GM19438 (cell line): Measurements from ENCODE around the gene PDPK1.

Experiments
- ATAC-seq: cut with Tn5 transposase; IDR thresholded peaks from one replicate; pipeline ENCODE4 v1.9.1; 2021; ENCODE audit warnings: low read depth; ENCODE audit not compliant: unreplicated experiment

The PDPK1 gene

DNA sequence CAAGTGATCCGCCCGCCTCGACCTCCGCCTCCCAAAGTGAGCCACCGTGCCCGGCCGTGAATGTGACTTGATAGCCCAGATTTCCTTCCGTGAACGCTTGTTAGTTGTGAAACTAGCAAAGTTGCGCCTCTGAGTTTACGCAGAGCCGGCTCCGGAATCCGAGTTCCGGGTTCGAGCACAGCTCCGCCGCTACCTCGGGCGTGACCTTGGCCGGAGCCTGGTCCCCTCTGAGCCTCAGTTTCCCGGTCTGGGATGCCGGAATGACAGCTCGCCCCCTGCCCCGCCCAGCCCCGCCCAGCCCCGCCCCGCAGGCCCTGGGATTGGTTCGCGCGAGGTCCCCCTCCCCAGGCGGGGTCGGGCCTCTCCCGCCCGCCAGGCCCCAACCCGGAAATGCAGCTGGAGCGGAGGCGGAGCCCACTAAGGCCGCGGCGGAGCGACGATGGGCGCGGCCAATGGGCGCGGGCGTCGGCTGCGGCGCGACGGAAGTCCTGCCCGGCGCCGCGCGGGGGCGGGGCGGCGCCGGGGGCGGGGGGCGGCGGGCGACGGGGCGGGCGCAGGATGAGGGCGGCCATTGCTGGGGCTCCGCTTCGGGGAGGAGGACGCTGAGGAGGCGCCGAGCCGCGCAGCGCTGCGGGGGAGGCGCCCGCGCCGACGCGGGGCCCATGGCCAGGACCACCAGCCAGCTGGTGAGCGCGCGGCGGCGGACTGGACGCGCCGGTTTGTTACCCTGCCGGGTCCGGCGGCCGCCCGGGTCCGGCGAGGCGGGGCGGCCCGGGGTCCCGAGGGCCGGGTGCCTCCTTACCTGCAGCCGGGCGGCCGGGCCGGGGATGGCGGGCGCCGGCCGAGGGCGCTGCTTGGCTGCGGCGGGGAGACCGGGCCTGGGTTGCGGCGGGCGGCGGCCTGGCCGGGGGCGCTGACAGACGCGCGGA lies at the start of gene PDPK1:
Gene PDPK1, plus strand, starts transcription at position 571 of the 929 bp plus-strand sequence. Its CDS starts 92 bp downstream, at position 663.
- peak; percentile 69 for ATAC-seq

DNA sequence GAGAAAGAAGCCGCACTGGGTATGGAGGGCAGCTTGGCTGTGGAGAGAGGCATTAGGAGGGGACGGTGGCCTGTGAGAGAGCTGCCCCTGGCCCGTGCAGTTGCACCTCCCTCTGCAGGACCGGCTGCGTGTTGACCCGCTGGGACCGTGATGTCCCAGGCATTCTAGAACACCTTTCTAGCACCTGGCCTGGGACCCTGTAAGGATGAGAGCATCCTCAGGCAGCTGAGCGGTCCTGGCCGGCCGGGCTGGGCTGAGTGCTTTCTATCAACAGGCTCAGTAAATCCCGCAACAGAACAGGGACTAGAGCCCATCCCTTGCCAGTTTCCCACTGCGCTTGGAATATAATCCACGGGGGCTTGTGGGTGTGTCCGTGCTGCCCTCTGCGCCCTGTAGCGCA lies 48.2 kb upstream of the PDPK1 start:
- no peak for ATAC-seq

DNA sequence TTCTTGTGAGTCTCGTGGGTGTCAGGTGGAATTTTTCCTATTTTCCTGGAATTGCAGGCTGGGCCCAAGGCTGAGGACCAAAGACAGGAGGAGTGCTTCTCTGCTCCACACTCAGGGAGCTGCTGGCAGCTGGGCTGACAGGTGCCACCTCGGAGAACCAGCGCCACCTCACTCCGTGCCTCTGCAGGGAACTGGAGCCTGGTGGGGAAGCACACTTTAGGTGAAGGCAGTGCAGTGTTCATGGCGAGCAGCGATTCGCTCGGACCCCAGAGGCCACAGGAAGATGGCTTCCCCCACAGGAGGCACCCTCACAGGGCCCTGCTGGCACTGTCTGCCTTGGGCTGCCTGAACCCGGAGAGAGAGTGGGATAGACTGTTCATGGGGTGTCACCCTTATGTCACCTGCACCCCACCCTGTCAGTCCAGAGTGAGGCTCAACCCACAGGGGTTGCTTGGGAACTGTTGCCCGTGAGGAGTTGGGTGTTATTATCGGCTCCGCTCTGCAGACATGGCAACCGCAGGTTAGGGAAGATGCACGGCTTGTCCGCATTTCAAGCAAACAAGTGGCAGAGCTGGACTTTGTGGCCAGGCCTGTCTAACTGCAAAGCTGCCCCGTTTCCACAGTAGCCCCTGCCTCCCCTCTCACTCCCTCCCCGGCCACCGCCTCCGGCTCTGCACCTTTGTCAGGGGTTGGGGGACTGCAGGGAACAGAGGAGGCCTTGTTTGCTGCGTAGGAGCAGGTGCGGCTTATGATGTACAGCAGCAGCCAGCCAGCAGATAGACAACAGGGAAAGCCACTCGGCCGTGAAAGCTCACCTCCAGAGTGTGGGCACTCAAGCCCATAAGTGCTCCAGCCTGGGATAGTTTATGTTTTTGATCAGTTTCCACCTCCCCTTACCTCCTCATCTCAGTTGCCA lies 47.4 kb upstream of the PDPK1 start:
- no peak for ATAC-seq

- no peak for ATAC-seq
Observed at GRCh38 chr16:2492292-2492691, 45.5 kb upstream of the PDPK1 start.

GRCh38 chr16:2493605-2494004 lies 44.2 kb upstream of the PDPK1 start:
- ATAC-seq, result no peak

- ATAC-seq, result no peak
Observed at GRCh38 chr16:2494616-2495015, 43.2 kb upstream of the PDPK1 start.

DNA sequence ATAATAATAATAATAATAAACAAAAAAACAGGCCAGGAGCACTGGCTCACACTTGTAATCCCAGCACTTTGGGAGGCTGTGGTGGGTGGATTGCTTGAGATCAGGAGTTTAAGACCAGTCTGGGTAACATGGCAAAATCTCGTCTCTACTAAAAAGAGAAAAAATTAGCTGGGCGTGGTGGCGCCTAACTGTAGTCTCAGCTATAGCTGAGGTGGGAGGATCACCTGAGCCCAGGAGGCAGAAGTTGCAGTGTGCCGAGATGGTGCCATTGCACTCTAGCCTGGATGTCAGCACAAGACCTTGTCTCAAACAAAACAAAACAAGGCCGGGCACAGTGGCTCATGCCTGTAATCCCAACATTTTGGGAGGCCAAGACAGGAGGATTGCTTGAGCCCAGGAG lies 42.8 kb upstream of the PDPK1 start:
- no peak for ATAC-seq

DNA sequence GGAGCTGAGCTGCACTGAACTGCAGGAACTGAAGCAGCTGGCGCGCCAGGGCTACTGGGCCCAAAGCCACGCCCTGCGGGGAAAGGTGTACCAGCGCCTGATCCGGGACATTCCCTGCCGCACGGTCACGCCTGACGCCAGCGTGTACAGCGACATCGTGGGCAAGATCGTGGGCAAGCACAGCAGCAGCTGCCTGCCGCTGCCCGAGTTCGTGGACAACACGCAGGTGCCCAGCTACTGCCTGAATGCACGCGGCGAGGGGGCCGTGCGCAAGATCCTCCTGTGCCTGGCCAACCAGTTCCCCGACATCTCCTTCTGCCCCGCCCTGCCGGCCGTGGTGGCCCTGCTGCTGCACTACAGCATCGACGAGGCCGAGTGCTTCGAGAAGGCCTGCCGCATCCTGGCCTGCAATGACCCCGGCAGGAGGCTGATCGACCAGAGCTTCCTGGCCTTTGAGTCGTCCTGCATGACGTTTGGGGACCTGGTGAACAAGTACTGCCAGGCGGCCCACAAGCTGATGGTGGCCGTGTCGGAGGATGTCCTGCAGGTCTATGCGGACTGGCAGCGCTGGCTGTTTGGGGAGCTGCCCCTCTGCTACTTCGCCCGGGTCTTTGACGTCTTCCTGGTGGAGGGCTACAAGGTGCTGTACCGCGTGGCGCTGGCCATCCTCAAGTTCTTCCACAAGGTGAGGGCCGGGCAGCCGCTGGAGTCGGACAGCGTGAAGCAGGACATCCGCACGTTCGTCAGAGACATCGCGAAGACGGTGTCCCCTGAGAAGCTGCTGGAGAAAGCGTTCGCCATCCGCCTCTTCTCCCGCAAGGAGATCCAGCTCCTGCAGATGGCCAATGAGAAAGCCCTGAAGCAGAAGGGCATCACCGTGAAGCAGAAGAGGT lies 41.4 kb upstream of the PDPK1 start:
- ATAC-seq, result no peak

DNA sequence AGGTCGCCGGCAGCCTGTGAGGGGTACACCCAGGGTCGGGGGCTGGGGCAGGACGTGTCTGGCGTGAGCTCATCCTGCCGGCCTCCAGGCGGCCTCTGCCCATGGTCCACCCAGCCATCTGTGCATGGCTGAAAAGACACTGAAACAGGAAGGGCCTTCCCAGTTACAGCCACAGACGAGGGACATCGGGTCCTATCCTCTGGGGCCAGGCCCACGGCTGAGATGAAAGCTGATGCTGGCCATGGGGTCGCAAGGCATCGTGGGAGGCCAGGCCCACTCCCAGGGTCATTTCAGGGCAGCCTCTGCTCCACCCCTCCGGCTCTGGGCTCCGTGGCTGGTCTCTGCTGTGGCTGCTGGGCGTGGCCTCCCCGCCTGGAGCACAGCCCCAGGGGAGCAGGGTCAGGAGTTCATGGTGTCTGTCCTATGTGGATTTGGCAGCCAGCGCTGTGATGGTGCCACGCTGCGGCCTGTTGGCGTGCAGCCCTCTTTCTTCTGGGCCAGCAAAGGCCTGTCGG lies 40.6 kb upstream of the PDPK1 start:
- ATAC-seq, result no peak

DNA sequence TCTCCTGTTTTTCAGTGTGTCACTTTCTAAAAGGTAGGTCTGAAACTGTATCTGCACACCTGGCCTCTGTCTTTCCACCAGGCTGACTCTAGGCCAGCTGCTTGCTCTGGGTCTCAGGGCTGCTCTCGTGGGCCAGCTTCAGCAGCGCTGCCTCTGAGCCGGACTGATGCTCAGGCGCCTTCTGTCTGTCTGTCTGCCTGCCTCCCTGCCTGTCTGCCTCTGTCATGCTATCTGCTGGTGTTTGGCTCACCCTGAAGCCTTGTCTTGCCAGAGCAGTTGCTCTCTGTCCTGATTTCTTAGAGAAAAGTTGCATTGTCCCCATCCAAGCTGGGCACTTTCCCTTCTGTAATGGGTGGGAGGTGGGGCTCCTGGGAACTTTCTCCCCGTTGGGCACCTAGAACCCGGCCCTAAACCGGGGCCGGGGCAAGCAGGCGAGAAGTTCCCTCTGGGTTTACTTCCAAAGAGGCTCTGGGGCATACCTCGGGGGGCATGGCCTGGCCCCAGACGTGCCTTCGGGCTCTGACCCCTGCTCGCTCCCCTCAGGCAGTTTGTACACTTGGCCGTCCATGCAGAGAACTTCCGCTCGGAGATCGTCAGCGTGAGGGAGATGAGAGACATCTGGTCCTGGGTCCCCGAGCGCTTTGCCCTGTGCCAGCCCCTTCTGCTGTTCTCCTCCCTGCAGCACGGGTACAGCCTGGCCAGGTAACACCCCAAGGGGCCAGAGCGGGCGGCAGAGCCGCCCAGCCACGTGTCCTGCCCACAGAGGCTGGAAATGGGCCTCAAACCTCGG lies 39.9 kb upstream of the PDPK1 start:
- ATAC-seq, result no peak

DNA sequence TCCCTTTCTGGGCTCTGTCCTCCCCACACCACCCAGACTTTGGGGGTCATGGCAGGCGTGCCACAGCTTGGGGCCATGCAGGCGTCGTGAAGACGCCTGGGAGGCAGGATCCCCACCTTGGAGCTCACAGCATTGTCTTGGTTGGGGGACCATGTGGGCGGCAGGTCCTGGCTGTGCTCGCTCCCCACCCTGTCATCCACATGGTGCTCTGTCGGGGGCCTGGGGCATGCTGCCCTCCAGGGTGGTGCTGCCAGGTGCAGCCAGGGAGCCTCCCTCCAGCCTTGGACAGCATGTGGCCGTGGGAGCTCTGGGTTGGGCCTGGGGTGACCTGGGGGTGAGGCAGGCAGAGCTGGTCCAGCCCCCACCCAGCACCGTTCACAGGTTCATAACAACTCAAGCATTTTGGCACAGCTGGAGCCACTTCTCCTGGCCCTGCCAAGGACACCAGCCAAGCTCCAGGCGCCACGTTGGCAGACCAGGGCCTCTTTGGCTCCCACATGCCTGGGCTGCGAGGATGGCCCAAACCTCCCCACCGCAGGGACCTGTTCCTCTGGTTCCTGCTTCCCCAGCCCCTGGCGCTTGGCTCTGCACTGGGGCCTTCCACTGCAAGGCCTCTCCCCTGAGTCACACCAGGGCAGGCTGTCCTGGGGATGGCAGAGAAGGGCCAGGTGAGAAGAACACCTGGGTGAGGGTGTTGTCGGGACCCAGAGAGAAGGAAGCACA lies 39.1 kb upstream of the PDPK1 start:
- ATAC-seq, result no peak

DNA sequence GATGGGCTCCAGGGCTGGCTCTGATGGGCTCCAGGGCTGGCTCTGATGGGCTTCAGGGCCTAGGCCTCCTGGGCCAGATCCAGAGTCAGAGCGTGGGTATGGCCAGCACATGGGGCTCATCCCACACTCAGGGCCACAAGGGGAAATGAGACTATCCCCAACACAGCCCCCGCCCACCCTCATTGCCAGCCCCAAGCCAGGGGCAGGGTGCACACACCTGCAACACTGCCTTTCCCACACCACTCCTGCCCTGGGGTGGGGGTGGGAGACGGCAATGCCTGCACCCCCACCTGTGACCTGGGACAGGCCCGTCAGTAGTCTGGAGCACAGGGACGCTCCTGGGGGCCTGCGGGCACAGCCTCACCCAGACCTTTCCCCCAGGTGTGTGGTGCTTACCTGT lies 38.4 kb upstream of the PDPK1 start:
- ATAC-seq, result no peak

DNA sequence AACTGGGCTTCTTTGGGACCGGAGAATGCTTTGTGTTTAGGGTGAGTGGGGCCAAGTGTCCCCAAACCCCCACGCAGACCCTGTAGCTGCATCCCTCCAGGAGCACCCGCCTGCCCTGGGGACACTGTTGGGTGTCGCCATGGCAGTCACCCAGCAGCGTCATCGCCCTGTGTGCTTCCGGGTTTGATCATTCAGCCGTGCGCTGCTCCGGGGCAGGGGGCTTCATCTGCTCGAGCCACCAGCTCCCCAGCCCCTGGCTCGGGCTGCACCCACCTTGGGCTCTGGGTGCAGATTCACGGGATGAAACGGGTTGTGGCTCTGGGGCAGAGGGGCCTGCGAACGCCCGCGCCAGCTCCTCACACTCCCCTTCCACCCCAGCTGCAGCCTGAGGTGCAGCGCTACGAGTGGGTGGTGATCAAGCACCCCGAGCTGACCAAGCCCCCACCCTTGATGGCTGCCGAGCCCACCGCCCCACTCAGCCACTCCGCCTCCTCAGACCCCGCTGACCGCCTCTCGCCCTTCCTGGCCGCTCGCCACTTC lies 37.9 kb upstream of the PDPK1 start:
- no peak for ATAC-seq

- no peak for ATAC-seq
Observed at GRCh38 chr16:2500430-2500917, 37.3 kb upstream of the PDPK1 start.

DNA sequence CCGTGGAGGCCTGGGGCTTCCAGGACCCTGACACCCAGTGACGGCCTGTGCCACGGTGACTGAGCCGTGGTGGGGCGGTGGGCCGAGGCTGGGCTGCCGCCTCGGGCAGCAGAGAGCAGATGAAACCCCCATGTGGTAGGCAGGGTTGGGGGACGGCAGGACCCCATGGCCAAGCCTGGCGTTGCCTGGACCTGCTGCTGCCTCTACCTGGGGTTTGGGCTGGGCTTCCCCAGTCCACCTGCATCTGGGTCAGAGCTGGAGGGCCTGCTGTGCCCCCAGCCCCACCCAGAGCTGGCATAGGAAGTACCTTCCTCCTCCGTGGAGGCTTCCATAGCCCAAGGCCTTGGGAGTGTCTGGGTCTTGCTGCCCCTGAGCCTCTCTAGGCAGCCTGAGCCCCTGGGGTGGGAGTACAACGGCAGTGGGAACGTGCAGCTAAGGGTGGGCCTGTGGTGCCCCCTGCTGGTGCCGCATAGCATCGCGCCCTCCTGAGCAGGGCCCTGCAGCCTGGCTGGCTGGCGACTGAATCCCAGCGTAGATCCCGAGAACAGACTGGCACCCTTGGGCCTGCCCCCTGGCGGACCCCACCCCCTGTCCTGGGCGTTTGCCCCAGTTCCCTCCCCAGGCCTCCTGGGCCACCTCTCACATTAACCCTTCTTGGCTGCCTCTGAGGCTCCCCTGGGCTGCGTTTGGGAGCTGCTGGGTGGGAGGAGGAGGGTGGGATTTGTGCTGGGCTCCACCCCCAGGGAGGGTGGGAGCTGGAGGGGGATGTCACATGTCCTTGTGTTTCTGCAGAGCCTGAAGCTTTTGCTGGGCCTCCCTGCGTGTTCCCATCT lies 36.7 kb upstream of the PDPK1 start:
- no peak for ATAC-seq

DNA sequence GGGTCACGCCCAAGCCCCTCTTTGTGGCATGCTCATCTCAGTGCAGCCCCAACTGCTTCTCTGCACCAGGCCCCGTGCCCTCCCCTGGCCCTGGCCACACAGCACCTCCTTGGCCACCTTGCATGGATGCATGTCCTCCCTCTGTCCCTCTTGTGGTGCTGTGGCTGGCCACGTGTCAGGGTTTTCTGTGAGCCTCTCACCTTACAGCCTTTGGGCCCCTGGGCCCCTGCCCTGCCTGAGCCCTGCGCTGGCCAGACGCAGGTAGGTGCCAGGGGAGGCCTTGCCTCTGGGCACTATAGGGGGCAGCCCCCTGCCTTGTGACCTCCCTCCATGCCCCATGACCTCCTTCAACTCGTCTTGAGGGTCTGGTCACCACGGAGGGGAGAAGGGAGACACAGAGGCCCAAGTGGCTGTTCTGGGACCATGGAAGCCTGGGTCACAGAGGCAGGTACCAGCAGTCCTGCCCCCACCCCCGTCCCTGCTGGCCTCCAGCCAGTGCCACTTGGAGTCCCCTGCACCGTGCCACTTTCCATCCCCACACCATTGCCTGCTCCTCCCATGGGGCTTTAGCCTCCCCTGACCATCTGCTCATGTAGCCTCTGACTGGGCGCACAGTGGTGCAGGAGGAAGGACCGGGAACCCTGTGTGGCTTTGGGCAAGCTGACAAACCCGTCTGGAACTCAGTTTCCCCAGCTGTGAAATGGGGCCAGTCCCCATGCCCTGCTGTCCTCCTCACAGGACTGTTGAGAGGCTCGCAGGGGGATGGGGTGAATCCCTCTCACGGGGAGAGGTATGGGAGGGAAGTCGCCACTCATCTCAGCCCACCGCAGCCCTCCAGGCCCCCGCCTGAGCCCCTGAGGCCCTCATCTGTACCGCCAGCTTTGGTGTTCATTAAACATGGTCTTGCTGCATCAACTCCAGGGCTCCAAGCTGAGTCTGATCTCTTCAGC lies 35.6 kb upstream of the PDPK1 start:
- no peak for ATAC-seq
